Bronchial epithelial cell (primary cell): ENCODE measurements around the gene OR51E2. TPM values are rescaled to one million over a fixed set of nuclear protein-coding genes. Genes with fewer than 3 reads are reported as not detected.

Source experiments
- DNase-seq: peaks from one replicate; pipeline ENCODE4 v3.0.0-alpha.2; 2010; ENCODE audit warnings: low read depth
- FAIRE-seq: peaks from 2 replicates; lab custom pipeline; 2011; peaks lifted over from hg19 to GRCh38; lab: Jason Lieb, UNC
- H3K27me3 ChIP-seq: 2 replicates; pipeline ENCODE4 v1.5.1; 2011; ENCODE audit warnings: low read length; ENCODE audit not compliant: control insufficient read depth, insufficient read depth
- H3K36me3 ChIP-seq: 2 replicates; pipeline ENCODE4 v1.5.1; 2011; ENCODE audit warnings: low read length; ENCODE audit not compliant: control insufficient read depth, insufficient read depth
- H3K4me3 ChIP-seq: 2 replicates; pipeline ENCODE4 v1.5.1; 2011; ENCODE audit warnings: mild to moderate bottlenecking, low read depth, low read length, control low read depth
- CTCF ChIP-seq: IDR thresholded peaks from 2 replicates; pipeline ENCODE4 v1.5.1; 2011; ENCODE audit warnings: mild to moderate bottlenecking, moderate library complexity, low read length, control low read depth, inconsistent platforms; ENCODE audit not compliant: insufficient read depth, severe bottlenecking
- total RNA-seq: library from RNA; depleted of rRNA; stranded (reverse); fragments of >200 nt; gene quantifications from 2 replicates; pipeline ENCODE4 v1.2.1, GENCODE V29; 2014

Gene OR51E2
- total RNA-seq, 1 donor from 2014 or later, result not detected

DNA sequence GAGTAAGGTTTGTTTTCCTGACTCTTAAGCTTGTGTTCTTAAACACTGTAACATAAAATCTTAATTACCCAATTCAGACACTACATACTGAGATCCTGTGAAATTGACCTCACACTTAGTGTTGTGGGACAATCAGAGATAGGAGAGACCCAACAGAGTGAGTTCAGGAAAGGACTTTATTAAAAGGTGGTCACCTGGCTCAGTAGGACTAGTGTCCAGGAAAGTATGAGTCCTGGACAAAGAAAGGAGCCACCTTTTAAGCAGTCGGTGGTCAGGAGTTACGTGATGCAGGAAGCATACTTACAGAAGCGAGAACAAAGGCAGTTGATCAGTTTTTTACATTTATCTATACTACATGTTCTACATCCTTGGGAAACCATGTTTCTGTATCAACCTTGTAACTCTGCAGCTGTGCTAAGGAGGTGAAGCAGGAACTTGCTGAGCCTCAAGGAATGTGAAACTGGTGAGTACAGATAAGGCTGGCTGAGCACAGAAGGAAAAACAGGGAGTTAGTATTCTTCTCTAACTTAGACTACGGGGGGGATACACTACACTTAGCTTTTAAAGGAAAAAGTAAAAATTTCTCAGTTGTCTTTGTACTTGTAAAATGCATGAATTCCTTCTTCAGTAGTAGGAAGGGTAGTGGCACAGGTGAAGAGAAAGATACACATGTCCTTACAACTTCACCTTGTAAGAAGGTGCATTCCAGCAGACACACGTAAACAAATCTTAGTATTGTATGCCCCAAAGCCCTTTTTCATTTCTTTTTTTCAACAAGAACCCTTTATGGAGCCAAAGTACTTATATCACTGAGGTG is 38.8 kb downstream of the OR51E2 start:
- H3K27me3 ChIP-seq, result no peaks in the 10 kb centered on the region
- no peaks in the 10 kb centered on the region for H3K36me3 ChIP-seq
- FAIRE-seq, result no peak
- TF ChIP-seq CTCF, result no peak
- no peak overlapping the region for H3K4me3 ChIP-seq
- peak; percentile 4 for DNase-seq

DNA sequence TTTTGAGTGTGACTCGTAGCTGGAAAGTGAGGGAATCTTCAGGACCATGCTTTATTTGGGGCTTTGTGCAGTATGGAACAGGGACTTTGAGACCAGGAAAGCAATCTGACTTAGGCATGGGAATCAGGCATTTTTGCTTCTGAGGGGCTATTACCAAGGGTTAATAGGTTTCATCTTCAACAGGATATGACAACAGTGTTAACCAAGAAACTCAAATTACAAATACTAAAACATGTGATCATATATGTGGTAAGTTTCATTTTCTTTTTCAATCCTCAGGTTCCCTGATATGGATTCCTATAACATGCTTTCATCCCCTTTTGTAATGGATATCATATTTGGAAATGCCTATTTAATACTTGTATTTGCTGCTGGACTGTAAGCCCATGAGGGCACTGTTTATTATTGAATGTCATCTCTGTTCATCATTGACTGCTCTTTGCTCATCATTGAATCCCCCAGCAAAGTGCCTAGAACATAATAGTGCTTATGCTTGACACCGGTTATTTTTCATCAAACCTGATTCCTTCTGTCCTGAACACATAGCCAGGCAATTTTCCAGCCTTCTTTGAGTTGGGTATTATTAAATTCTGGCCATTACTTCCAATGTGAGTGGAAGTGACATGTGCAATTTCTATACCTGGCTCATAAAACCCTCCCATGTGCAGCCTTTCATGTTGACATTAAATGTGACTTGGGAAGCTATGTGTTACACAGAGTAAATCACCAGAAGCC is 42.9 kb downstream of the OR51E2 start:
- no peaks in the 10 kb centered on the region for H3K36me3 ChIP-seq
- TF ChIP-seq CTCF, result no peak
- H3K27me3 ChIP-seq, result no peaks in the 10 kb centered on the region
- H3K4me3 ChIP-seq, result no peak overlapping the region
- no peak for FAIRE-seq
- DNase-seq, result no peak

GRCh38 chr11:4647766-4648165 is 49.9 kb downstream of the OR51E2 start:
- Histone ChIP-seq H3K4me3 (no peak overlapping the region), H3K27me3 (no peaks in the 10 kb centered on the region), H3K36me3 (no peaks in the 10 kb centered on the region)
- TF ChIP-seq CTCF, result no peak
- no peak for DNase-seq
- no peak for FAIRE-seq

DNA sequence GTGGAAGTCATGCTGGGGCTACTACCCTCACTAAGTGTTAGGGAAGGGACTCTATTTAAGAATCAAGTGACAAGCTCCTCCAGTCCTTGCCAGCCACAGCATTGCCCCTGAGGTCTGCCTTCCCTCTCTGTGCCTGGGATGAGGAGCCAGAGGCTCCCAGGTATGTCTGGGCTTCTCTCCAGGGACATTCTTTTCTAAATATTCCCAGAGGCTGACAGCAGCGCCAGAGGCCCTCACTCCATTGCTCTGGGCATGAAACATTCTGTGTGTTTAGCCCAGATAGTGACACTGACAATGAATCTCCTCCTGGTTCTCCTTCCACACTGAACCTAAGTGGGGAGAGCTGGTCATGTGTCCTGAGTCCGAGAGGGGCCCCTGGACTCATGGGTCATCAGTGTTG is 51.7 kb downstream of the OR51E2 start:
- DNase-seq (no peak), FAIRE-seq (no peak)
- Histone ChIP-seq H3K4me3 (no peak overlapping the region), H3K27me3 (no peaks in the 10 kb centered on the region), H3K36me3 (no peaks in the 10 kb centered on the region)
- no peak for TF ChIP-seq CTCF

- no peak for DNase-seq
- H3K4me3 ChIP-seq, result no peak overlapping the region
- TF ChIP-seq CTCF, result no peak
Observed at GRCh38 chr11:4644233-4644632, 53.4 kb downstream of the OR51E2 start.

More at GRCh38 chr11:4644233-4644632, 53.4 kb downstream of the OR51E2 start:
- no peaks in the 10 kb centered on the region for H3K36me3 ChIP-seq
- H3K27me3 ChIP-seq, result no peaks in the 10 kb centered on the region
- no peak for FAIRE-seq
